ENCODE measurements around the gene CRNKL1.

Gene CRNKL1

DNA sequence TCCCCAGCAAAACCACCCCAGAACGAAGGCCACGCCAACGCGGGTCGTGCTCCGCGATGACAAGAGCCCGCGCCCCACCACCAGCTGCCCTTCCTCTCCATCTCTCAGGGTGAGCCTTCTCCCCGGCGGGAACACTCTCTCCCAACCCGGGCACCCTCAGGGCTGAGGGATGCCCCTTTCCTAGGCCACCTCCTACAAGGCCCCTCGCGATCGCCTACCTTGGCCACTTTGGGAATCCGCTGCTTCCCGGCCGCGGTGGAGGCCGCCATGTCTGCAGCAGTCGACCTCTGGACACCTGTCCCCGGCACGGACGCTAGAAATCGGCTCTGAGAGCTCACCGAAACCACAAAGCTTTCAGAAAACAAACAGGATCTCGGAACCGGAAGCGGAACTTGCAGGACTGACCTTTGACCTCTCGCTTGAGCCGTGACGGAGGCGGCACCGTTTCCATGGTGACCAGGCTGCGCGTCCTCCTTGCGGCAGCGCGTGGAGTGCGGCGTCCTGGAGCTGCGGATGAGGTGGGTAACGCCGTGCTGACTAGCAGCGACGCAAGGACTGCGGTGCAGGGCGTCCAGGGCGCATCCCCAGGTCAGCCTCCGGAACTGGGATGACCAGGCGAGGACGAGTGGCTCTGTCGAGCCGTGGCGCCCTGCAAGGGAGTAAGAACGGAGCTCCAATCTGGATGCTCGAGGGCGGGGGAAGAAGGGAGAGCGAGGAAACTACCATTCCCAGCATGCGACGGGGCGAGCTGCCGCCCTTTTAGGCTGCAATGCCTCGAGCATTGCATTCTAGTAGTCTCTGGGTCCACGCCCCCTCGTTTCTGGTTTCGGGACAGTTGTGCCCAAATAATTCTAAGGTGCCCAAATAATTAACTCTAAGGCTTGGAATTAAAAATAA is at the start of gene CRNKL1, which contains the start of gene CFAP61:
TSS of gene CRNKL1 (minus strand) at position 393 of the 897 bp plus-strand sequence. CDS start at position 269, 124 bp downstream.
TSS of gene CFAP61 (plus strand) at position 459 of the 897 bp plus-strand sequence. CDS start 4,122 bp downstream, outside the sequence.
- peak; percentile 99 for DNase-seq (ENCODE audit: low spot score)

GRCh38 chr20:20100881-20101280 is 48.6 kb upstream of the CRNKL1 start:
- no peak for DNase-seq (ENCODE audit: low spot score)

DNA sequence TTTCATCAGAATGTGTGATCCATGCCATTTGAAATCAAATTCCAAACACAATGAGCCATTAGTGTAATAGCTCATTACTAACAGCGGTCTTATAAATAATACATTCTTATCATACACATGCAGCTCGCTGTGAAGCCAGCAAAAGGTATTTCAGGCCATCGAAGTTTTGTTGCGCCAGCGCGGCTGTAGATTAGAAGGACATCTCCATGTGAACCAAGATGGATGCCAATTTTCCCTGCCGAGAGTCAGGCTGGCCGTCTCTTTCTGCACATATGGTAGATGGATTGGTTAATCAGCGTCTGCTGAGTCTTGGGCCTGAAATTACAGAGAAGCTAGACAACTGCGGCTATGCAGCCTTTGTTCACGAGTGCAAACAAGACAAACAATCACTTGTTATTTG is 44.2 kb upstream of the CRNKL1 start:
- no peak for DNase-seq (ENCODE audit: low spot score)

DNA sequence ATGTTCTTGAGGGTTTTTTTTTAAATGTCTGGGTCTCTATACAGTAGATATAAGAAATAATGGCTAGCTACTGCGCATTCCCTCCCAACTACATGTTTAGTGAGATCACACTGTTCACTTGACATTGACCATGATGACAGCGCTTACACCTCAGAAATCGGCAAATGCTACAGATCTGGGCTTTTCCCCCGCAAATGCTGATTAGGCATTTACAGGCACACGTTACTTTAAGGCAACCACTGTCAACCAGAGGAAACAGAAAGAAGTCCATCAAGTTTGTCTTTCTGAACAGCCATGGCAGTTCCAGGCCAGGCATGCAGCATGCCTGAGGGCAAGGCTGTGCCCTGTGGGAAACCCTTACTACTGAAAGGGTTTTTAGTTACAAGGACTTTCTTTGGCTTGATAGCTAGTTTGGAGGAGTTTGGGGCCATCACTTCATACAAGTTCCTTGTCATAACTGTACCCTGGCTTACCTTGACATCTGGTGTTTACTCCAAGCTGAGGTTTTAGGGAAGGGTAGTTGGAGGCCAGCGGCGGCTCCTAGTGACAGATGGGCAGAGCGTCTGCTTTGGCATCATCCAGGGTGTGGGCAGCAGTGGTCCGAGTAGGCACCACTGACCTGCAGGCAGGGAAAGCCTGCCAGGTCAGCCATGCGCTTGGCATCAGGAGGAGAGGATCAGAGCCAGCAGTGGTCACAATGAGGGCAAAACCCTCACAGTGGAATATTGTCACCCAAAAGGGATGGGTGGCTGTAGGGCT is 43.0 kb upstream of the CRNKL1 start:
- DNase-seq (ENCODE audit: low spot score) = no peak

DNA sequence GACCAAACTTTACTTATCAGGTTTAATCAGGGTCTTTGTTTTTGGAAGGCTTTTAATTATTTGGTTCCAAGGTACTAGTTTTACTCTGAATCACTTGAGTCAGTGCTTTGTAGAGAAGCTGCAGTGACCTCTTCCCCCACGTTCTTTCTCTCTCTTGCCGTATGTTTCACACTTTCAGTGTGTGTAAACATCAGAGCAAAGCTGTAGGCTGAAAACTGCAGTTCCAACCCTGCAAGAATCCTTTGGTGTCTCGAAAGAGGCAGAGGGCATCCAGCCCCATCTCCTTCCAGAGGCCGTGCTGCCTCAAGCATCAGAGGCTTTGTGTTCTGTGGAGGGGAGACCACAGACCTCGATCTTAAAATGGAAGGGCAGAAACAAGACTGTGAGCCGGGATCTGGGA is 42.1 kb upstream of the CRNKL1 start:
- DNase-seq (ENCODE audit: low spot score) = no peak

DNA sequence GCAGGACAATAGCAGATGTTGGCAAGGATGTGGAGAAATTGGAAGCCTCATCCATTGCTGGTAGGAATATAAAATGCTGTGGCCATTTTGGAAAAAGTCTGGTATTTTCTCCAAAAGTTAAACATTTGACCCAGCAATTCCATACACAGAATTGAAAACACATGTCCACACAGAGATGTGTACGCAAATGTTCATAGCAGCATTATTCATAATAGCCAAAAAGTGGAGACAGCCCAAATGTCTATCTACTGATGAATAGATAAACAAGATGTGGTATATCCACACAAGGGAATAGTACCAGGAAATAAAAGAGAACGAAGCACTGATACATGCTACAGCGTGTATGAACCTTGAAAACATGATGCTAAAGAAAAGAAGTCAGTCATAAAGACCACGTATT is 40.6 kb upstream of the CRNKL1 start:
- no peak for DNase-seq (ENCODE audit: low spot score)

- no peak for DNase-seq (ENCODE audit: low spot score)
These were observed 37.7 kb upstream of the CRNKL1 start for GRCh38 chr20:20089939-20090338.

GRCh38 chr20:20089018-20089417 is 36.8 kb upstream of the CRNKL1 start:
- no peak for DNase-seq (ENCODE audit: low spot score)

DNA sequence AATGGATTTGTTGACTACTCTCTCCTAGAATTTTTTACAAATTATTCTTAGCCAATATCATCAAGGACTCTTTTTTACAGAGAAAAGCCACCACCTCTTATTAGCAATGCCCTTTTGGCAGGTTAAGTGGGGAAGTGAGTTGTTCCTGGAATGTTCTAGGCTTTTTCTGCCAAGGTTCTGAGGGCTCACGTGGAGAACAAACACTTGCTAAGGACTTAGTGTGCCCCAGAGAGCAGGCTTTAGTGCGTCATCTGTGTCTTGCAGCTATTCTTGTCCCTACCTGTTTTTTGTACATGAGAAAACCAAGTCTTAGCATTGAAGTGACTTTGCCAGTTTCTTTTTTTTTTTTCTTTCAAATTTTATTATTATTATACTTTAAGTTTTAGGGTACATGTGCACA is 33.5 kb upstream of the CRNKL1 start:
- no peak for DNase-seq (ENCODE audit: low spot score)

GRCh38 chr20:20085071-20085470 is 32.8 kb upstream of the CRNKL1 start:
- DNase-seq (ENCODE audit: low spot score) = no peak

- no peak for DNase-seq (ENCODE audit: low spot score)
These were observed 32.1 kb upstream of the CRNKL1 start for GRCh38 chr20:20084296-20084752.

GRCh38 chr20:20083807-20084206 is 31.5 kb upstream of the CRNKL1 start:
- peak; percentile 89 for DNase-seq (ENCODE audit: low spot score)

DNA sequence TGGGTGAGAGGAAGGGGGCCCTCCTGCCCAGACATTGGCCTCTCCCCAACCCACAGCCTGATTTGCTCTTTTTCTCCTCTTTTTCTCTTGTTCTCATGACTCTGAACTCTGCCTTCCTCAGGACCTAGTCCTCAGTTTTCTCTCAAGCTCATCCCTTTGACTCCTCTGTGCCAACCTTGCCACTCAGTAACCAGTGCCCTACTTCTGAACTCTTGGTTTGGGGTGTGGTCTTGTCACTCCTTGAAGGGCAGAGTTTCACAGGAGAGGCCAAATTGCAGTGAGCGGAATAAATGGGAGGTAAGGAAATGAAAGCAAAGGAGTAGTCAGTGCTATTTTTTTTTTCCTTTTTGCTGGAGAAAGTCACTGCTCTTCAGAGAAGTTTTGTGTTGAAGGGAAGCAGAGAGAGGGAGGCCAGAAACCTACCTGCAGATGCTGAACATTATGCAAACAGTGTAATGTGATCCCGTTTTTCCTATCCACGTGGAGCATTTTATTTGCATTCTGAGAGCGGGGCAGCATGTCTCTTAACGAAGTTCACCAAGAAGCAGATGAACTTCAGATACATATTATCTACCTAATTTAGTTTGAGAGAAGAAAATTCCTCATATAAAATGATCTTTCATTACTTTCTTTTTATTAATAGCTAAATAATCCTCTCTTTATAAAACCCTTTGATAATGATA is 27.0 kb upstream of the CRNKL1 start:
- DNase-seq (ENCODE audit: low spot score) = peak; percentile 17

GRCh38 chr20:20078041-20078440 is 25.8 kb upstream of the CRNKL1 start:
- no peak for DNase-seq (ENCODE audit: low spot score)

DNA sequence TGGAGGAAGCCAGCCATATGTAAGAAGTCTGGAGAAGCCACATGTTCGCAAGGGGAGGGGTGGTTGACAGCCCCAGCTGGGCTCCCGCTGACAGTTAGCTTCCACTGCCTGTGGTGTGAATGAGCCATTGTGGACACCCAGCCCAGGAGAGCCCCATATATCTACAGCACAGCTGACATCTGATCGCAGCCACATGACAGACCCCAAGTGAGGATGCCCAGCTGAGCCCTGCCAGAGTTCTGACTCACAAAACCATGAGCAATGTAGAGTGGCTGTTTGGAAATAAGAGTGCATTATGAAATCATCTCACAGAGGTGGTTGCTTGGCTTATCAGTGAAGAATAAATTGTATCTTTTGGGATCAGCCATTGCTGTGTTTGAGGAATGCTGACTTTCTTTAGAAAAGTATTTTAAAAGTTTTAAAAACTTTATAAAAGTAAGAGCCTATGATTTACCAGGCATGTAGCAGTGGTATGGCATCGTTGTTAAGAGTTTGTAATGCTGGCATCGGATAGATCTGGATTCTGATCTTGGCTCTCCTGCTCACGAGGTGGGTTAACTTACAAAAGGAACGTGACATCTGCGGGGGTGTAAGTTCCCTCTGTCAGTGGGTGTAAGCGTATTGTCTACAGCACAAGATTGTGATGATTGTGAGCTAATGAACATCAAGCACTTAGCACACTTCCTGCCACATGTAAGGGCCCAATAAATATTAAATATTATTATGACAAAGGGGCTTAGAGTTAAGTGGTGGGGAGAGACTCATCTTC is 24.2 kb upstream of the CRNKL1 start:
- no peak for DNase-seq (ENCODE audit: low spot score)

DNA sequence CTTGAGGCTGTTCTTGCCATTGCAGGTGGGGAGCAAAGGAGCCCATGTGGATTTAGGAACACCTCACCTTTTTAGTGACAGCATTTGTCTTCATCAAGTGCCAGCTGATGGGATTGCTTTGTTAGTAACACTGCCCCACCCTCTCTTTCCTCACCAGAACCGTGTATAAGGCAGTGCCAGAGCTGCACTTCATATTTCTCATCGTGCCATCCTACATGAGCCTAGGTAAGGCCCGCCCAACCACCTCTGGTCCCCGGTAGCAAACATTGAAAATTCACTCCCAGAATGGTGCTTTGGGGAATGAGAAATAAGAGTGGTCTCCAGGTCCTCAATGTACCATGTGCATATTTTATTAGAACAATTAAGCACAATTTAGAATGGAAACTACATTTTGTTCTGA is 22.8 kb upstream of the CRNKL1 start:
- DNase-seq (ENCODE audit: low spot score) = no peak

DNA sequence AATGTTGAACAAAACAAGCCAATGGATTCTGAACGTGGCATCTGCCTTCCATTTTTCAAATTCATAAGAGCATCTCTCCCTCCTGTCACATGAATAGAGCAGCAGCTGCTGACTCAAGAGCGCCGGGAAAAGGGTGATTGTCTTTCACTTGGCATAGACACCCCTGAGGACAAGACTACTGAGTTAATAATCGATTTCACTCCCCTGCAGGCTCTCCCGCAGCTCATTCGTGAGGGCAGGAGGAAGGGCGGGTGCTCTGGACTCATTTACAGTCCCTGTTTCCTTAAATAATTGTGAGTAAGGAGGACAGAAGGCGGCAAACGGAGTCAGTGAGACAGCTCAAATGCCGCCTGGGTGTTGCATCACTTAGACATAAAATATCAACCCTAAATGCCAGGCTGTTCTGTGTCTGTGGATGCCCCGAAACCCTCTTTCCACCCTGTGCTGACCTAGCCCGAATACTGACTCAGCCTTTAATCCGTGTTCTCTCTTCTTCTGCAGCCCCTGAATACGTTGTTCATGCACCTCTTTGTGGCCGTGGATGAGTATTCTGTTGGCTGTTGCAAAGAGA is 21.6 kb upstream of the CRNKL1 start:
- DNase-seq (ENCODE audit: low spot score) = no peak

DNA sequence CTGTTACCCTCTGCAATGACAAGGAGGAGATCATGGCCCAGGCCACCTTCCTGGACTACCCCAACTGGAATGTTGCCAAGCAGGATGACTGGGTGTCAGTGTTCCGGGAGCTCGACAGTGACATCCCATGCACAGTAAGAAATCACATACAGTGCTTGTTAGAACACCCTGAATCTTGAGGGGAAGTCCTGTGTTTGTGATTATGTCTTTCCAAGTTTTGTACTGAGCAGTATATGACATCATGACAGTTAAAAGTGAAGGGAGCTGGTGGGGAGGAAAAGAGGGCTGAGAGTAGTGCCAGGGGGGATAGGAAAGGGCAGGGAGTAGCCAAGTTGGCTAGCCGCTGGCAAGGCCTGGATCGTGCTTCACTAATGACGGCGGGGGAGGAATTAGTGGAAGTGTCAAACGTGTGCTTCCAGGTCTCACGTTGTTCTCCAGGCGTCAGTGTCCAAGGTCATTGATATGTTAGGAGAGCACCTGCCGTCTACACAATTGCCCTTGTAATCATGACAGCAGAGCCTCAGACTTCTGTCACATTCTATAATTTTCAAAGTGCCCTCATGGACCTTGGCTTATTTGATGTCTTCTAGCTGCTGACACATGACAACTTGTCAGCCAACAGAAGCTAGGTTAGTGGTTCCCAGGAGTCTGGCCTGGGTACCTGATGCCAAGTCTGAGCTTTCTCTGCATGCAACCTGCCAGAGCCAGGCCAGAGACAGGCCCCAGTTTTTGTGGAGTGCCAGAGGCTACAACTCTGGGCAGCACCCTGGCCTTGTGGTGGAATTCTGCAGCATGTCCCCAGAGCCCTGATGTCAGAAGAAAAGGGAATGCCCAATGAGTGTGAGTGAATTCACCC is 18.8 kb upstream of the CRNKL1 start:
- DNase-seq (ENCODE audit: low spot score) = no peak

GRCh38 chr20:20065361-20065760 is 13.1 kb upstream of the CRNKL1 start:
- DNase-seq (ENCODE audit: low spot score) = no peak

Measured in SW480 (cell line).